T-helper 1 cell treated with Interleukin-12 subunit alpha and Interleukin-12 subunit beta and Interleukin-4 antibody, amounts not matched to agents 30 ng/mL and 1 ng/mL, for 36 hours (primary cell): Measurements from ENCODE around the gene ZMYM5. TPM values are rescaled to one million over a fixed set of nuclear protein-coding genes. Genes with fewer than 3 reads are reported as not detected.
"Not testable (repeated sequence)": the region's sequence is repeated elsewhere in the genome, so short reads cannot be mapped to it uniquely, and the experiment has no call there.

Experiments used
- intact Hi-C: fragments of 100-400 bp; cut with micrococcal nuclease; formaldehyde crosslinking; loops from one replicate; pipeline ENCODE4 v1.15.1; 2024
- total RNA-seq: library from RNA; stranded (reverse); gene quantifications from 2 replicates; pipeline ENCODE4 v1.2.3, GENCODE V29; 2022

The ZMYM5 gene
- total RNA-seq, result 14.9 and 15.5 TPM in 2 replicates

- intact Hi-C loops, result loop anchor here (1.0 to 10.0 kb wide), 11 partner anchors 97 to 1811 kb away; partner anchors contain the start of genes FGF9, IFT88, MICU2 and MPHOSPH8
Observed at GRCh38 chr13:19863323-19864023, at the start of gene ZMYM5. Gene ZMYM5 (minus strand): TSS chr13:19863649. CDS start chr13:19852180, 11,469 bp downstream.

- intact Hi-C loops, result no loop called here
Observed at GRCh38 chr13:19910336-19911072, 47.1 kb upstream of the ZMYM5 start.

- intact Hi-C loops, result no loop called here
Observed at GRCh38 chr13:19908350-19908986, 45.0 kb upstream of the ZMYM5 start.

GRCh38 chr13:19905487-19906195 is 42.2 kb upstream of the ZMYM5 start:
- intact Hi-C loops, result not testable (repeated sequence)

- intact Hi-C loops, result no loop called here
Observed at GRCh38 chr13:19890030-19890429, 26.6 kb upstream of the ZMYM5 start.

- intact Hi-C loops, result no loop called here
Observed at GRCh38 chr13:19888799-19889198, 25.4 kb upstream of the ZMYM5 start.

- intact Hi-C loops, result no loop called here
Observed at GRCh38 chr13:19882231-19882630, 18.8 kb upstream of the ZMYM5 start.

- intact Hi-C loops, result no loop called here
Observed at GRCh38 chr13:19881641-19882040, 18.2 kb upstream of the ZMYM5 start.

- intact Hi-C loops, result loop anchor here (1.0 to 10.0 kb wide), 9 partner anchors 168 to 1810 kb away; partner anchors contain the start of genes FGF9, IFT88, MICU2 and MPHOSPH8
Observed at GRCh38 chr13:19864746-19865309, 1.4 kb upstream of the ZMYM5 start.

- intact Hi-C loops, result loop anchor here (1.0 to 10.0 kb wide), 9 partner anchors 167 to 1811 kb away; partner anchors contain the start of genes FGF9, IFT88, MICU2 and MPHOSPH8
Observed at GRCh38 chr13:19864024-19864745, 736 bp upstream of the ZMYM5 start.

- intact Hi-C loops, result loop anchor here (1.0 to 10.0 kb wide), 9 partner anchors 80 to 1812 kb away; partner anchors contain the start of genes FGF9, MICU2, PSPC1 and XPO4
Observed at GRCh38 chr13:19862481-19863313, 752 bp downstream of the ZMYM5 start.

- intact Hi-C loops, result loop anchor here (1.0 to 10.0 kb wide), 7 partner anchors 79 to 1813 kb away; partner anchors contain the start of genes FGF9, MICU2, PSPC1 and XPO4
Observed at GRCh38 chr13:19861762-19862161, 1.7 kb downstream of the ZMYM5 start.

- intact Hi-C loops, result loop anchor here (5.0 to 10.0 kb wide), 5 partner anchors 164 to 1814 kb away; partner anchors contain the start of genes FGF9 and MICU2
Observed at GRCh38 chr13:19860884-19861655, 2.4 kb downstream of the ZMYM5 start.

GRCh38 chr13:19857637-19858036 is 5.8 kb downstream of the ZMYM5 start:
- intact Hi-C loops, result not testable (repeated sequence)

GRCh38 chr13:19852766-19853165 is 10.7 kb downstream of the ZMYM5 start:
- intact Hi-C loops, result no loop called here

GRCh38 chr13:19845758-19846157 is 17.7 kb downstream of the ZMYM5 start:
- intact Hi-C loops, result no loop called here

- intact Hi-C loops, result no loop called here
Observed at GRCh38 chr13:19838865-19839275, 24.6 kb downstream of the ZMYM5 start.

- intact Hi-C loops, result no loop called here
Observed at GRCh38 chr13:19836472-19836871, 27.0 kb downstream of the ZMYM5 start.
